GM10266 (cell line): ENCODE results near the gene CFAP299.
"Not testable (repeated sequence)": the region's sequence is repeated elsewhere in the genome, so short reads cannot be mapped to it uniquely, and the experiment has no call there.

Experiments used
- DNase-seq: peaks from one replicate; pipeline ENCODE4 v3.0.0; 2012; ENCODE audit errors: extremely low spot score
- TF ChIP-seq, protein P1 (sequence below): IDR thresholded peaks from 2 replicates; pipeline ENCODE4 v1.5.1; 2012; ENCODE audit warnings: mild to moderate bottlenecking, low read depth; ENCODE audit not compliant: control insufficient read depth, insufficient read depth; ENCODE audit errors: missing control alignments

The CFAP299 gene

DNA sequence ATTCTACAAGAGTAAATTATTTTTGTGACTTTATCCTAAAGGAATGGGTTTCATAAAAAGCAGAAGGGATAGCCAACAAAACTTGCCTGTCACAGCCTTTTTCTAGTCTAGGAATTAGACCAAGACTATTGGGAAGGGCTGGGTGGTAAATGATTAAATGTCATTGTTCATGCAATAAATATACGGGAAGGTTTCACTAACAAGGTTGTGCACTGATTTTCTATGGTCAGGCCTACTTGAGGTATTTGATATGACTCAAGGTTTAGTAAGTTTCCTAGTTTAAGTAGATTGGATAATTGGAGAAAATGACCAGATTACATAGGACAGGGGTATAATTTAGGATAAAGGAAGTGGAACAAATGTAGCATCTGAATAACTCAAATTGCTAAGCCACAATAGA lies 445.9 kb downstream of the CFAP299 start:
- DNase-seq, result no peak
- TF ChIP-seq, protein P1, sequence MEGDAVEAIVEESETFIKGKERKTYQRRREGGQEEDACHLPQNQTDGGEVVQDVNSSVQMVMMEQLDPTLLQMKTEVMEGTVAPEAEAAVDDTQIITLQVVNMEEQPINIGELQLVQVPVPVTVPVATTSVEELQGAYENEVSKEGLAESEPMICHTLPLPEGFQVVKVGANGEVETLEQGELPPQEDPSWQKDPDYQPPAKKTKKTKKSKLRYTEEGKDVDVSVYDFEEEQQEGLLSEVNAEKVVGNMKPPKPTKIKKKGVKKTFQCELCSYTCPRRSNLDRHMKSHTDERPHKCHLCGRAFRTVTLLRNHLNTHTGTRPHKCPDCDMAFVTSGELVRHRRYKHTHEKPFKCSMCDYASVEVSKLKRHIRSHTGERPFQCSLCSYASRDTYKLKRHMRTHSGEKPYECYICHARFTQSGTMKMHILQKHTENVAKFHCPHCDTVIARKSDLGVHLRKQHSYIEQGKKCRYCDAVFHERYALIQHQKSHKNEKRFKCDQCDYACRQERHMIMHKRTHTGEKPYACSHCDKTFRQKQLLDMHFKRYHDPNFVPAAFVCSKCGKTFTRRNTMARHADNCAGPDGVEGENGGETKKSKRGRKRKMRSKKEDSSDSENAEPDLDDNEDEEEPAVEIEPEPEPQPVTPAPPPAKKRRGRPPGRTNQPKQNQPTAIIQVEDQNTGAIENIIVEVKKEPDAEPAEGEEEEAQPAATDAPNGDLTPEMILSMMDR, result no peak

DNA sequence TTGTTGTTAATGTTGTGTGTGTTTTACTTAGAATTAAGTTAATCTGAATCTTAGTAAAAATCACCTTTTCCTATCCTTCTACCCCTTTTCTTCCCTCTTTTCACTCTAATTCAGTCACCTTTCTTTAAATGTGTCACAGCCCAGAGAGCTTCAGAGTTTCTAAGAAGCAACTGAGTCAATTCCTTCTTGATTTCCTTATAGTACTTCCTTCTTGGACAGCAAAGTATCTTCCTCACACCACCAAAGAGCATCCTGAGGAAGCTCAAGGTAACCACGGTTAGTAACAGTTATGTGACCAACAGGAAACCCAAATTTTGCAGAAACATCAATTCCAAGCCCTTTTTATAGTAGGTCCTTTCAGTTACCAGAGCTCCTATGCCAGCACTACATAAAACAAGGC lies 451.8 kb downstream of the CFAP299 start:
- no peak for DNase-seq
- TF ChIP-seq, protein P1, result no peak

DNA sequence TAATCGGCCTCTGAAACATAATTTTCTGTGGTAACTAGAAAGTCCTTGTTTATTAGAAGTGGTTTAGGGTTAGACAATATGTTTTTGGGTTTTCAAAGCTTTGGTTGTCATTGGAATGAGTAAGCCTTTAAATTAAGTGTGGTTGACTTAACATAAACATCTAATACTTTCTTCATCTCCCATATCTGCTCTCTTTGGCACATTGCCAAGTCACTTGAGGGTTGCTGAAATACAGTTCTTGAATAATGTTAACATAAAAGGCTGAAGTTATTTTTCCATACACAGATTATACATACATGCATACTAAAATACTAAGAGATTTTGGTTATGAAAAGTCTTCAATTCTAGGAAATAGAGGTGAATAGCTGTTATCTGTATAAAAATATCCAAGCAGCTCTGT lies 453.3 kb downstream of the CFAP299 start:
- DNase-seq, result no peak

DNA sequence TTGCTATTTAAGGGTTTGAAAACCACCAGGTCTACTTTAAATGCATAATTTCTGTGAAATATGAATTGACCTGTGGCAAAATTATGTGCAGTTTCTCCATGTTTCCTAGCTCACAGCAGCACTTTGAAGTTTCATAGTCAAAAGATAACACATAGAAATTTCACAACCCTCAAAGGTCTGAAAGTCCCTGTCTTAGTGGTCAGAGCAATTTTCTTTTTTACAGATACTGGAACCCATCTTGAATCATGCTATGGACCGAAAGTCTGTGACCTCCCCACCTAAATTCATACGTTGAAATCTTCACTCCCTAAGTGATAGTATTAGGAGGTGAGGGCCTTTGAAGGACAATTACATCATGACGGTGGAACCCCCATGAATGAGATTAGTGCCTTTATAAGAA lies 454.6 kb downstream of the CFAP299 start:
- no peak for DNase-seq
- TF ChIP-seq, protein P1, result no peak

More for the DNA sequence above, 453.3 kb downstream of the CFAP299 start:
- TF ChIP-seq, protein P1, result no peak

DNA sequence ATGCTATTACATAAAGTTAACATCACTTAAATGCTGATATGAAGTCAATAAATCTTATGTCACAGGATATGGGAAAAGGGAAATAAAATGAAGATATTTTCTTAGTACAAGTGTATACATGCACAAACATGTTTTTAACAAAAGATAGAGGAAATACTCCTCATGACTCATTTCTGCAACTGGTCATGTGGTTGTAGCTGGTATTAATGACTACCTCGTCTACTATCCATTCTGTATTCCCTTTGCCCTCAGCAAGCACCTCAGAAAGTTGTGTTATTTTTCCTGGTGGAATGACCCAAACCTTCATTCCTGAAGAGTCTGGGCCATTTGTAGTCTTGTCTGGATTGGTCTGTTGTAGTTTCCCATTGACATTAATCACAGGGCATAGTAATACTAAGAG lies 458.1 kb downstream of the CFAP299 start:
- not testable (repeated sequence) for DNase-seq

DNA sequence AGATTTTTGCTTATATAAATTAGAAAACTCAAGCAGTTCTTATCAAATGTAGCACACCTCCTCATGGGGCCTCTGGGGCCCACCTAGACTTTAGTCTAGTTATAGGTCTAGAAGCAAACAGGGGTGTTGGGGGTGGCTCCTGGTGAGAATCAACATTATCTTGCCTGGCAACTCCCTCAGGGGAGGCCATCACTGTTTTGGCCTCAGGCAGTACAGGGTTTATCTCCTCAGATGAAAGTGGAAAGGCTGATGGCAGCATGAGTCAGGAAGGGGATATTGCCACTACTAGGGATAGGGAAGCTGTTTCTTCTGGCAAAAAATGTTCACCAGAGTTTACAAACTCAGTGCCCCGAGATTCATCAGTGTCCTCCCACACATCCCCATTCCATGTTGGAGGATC lies 462.6 kb downstream of the CFAP299 start:
- DNase-seq, result no peak
- TF ChIP-seq, protein P1, result no peak

DNA sequence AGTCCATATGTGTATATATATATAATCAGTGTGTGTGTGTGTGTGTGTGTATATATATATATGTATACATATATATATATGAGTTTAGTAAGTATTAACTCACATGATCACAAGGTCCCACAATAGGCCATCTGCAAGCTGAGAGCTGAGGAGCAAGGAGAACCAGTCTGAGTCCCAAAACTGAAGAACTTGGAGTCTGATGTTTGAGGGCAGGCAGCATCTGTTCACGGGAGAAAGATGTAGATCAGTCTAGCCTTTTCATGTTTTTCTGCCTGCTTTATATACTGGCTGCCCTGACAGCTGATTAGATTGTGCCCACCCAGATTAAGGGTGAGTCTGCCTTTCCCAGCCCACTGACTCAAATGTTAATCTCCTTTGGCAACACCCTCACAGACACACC lies 465.2 kb downstream of the CFAP299 start:
- not testable (repeated sequence) for DNase-seq

DNA sequence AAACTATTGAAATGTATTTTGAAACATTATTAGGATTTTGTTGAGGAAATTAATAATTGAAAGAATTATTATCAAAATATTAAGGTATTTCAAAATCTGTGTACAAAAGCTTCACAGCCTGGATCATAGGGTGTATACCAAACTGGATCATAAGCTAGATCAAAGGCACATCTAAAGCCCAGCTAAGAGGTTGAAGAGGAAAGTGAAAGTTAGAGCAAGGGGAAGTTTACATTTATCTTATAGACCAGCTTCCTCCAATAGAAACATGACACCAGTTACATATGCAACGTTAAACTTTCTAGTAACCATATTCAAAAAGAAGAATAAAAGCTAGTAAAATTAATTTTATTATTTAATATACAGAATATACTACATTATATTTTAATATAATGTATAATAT lies 467.8 kb downstream of the CFAP299 start:
- no peak for DNase-seq
- TF ChIP-seq, protein P1, result no peak
